Memory B cell (primary cell): Measurements from ENCODE around the gene SUSD4.
"Not testable (repeated sequence)": the region's sequence is repeated elsewhere in the genome, so short reads cannot be mapped to it uniquely, and the experiment has no call there.

Source experiments
- ATAC-seq: fragments of 150-1000 bp; cut with Tn5 transposase; 2 replicates; pipeline ENCODE4 v1.10.0; 2021; ENCODE audit warnings: low read depth, mild to moderate bottlenecking, moderate library complexity
- DNase-seq, 2 donors: peaks; one replicate each; pipeline ENCODE4 v3.0.0; 2022; ENCODE audit warnings: low spot score in 2 of 2
- H3K27ac Mint-ChIP-seq: one replicate; pipeline ENCODE4 v1.8.0; 2022; ENCODE audit warnings: mild to moderate bottlenecking, moderate library complexity, mixed read lengths
- H3K27me3 Mint-ChIP-seq: one replicate; pipeline ENCODE4 v1.8.0; 2022; ENCODE audit warnings: mixed read lengths
- H3K36me3 Mint-ChIP-seq: one replicate; pipeline ENCODE4 v1.8.0; 2022; ENCODE audit warnings: mild to moderate bottlenecking, mixed read lengths
- H3K4me1 Mint-ChIP-seq: one replicate; pipeline ENCODE4 v1.8.0; 2022; ENCODE audit warnings: mixed read lengths
- H3K4me3 Mint-ChIP-seq: one replicate; pipeline ENCODE4 v1.8.0; 2022; ENCODE audit warnings: mild to moderate bottlenecking, moderate library complexity, mixed read lengths
- H3K9me3 Mint-ChIP-seq: one replicate; pipeline ENCODE4 v1.8.0; 2022; ENCODE audit warnings: mixed read lengths

SUSD4 gene

DNA sequence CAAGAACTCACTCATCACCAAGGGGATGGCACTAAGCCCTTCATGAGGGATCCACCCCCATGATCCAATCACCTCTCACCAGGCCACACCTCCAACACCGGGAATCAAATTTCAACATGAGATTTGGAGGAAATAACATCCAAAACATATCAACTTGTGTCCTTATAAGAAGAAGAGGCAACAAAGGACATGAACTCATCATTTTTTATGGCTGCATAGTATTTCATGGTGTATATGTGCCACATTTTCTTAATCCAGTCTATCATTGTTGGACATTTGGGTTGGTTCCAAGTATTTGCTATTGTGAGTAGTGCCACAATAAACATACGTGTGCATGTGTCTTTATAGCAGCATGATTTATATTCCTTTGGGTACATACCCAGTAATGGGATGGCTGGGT lies 112.6 kb downstream of the SUSD4 start:
- not testable (repeated sequence) for H3K27me3 Mint-ChIP-seq, H3K9me3 Mint-ChIP-seq, H3K4me3 Mint-ChIP-seq, H3K36me3 Mint-ChIP-seq, ATAC-seq, H3K4me1 Mint-ChIP-seq, DNase-seq, H3K27ac Mint-ChIP-seq

DNA sequence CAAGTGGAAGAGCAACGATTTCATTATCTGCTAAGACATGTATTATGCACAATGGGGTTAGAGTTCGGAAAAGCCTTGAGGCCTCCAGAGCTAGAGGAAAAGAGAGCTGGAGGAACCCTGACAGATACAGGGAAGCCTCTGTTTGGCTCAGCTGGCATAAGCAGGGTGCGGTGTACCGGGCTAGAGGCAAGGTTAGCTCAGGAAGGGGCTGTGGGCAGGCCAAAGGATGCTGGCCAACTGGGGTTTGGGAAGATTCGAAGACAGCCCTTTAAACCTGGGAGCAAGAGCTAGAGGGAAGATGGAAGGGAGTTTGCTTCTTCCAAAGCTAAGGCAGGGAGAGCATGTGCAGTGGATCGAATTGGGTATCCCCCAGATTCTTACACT lies 113.4 kb downstream of the SUSD4 start:
- peaks cover 1% of the 10 kb centered on the region for H3K9me3 Mint-ChIP-seq
- H3K4me1 Mint-ChIP-seq, result no peaks in the 10 kb centered on the region
- ATAC-seq (no peak), DNase-seq (no peak)
- H3K27me3 Mint-ChIP-seq, result peaks cover 16% of the 10 kb centered on the region
- H3K36me3 Mint-ChIP-seq, result no peaks in the 10 kb centered on the region
- H3K27ac Mint-ChIP-seq, result no peak overlapping the region
- no peak overlapping the region for H3K4me3 Mint-ChIP-seq

DNA sequence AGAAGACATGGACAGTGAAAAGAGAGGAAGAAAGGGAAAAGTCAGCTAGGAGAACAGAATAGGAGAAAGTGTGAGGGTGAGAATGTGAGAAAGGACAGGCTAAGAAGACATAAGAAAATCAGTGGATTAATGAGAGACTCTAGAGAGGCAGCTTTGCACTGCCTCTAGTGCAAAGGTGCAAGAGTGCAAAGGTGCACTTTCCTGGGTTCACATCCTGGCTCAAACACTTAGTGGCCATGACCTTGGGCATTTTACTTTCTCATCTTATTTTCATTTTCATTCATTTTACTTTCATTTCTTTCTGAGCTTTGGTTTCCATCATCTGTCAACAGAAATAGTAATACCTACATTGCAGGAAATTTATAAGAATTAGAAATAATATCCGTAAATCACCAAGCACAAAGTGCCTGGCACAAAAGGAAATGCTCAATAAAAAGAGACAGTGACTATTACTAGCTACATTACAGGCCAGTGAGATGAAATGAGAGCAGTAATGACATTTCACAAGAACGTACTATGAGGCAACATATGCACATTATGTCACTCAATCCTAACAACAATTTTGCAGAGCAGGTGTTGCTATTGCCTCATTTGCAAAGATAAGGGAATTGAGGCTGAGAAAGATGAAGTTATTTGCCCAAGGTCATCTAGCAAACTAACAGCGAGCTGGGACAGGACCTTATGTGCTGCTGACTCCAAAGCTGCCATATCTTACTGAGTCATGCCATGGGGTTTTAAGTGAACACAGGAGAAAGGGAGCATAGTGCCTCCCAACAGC lies 113.9 kb downstream of the SUSD4 start:
- H3K27me3 Mint-ChIP-seq, result peaks cover 21% of the 10 kb centered on the region
- H3K9me3 Mint-ChIP-seq, result peaks cover 1% of the 10 kb centered on the region
- H3K4me3 Mint-ChIP-seq, result no peak overlapping the region
- DNase-seq (no peak), ATAC-seq (no peak)
- H3K36me3 Mint-ChIP-seq, result no peaks in the 10 kb centered on the region
- H3K4me1 Mint-ChIP-seq, result no peaks in the 10 kb centered on the region
- no peak overlapping the region for H3K27ac Mint-ChIP-seq

DNA sequence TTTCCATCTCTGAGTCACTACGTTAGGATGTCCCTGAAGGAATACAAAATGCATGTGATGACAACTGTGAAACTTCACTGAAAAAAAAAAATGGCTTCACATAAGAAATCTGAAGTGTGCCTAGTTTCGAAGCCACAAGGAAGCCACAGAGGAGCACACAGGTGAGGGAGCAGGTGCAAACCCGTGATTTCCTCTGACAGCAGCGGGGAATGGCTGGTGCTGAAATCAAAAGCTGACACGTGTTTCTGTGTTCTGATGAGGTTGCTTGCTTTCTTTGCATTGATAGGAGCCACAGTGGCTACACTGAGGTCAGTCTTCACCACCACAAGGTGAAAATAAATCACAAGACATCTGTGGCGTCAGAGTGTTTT lies 115.2 kb downstream of the SUSD4 start:
- H3K9me3 Mint-ChIP-seq, result peaks cover 1% of the 10 kb centered on the region
- no peak overlapping the region for H3K4me3 Mint-ChIP-seq
- H3K36me3 Mint-ChIP-seq, result no peaks in the 10 kb centered on the region
- no peaks in the 10 kb centered on the region for H3K4me1 Mint-ChIP-seq
- no peak for ATAC-seq
- no peak overlapping the region for H3K27ac Mint-ChIP-seq
- peaks cover 22% of the 10 kb centered on the region for H3K27me3 Mint-ChIP-seq
- DNase-seq, result no peak

DNA sequence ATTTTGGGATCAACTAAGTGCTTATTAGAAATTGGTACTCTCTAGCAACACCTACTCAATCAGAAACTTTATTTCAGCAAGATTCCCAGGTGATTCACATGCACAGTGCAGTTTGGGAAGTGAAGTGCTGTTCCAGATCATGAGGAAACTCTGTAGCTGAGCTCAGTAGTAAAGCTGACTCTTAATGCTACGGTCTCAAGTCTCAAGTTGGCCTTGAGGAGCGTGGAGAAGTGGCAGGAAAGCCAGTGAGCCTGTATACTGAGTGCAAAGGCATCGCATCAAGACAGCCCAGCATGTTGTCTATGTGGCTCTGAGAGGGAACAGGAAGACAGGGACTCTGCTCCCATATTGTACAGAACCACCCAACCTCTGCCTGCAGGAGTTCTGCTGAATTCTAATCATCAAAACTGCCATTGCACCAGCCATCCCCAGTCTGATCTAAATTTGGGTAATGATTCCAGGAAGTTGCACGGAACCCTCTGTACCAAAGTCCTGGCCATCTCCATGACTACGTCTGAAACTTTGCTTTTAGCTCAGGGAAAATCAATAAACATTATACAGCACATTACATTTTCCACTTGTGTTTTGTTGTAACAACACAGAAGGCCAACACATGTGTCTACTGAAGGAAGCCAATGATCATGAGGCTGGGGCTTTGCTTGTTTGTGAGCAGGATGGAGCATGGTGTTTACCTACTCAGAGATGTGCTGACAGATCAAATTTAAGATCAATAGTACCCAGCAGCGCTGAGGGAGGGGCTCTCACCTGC lies 115.8 kb downstream of the SUSD4 start:
- peaks cover 1% of the 10 kb centered on the region for H3K9me3 Mint-ChIP-seq
- no peak for DNase-seq
- H3K27ac Mint-ChIP-seq, result no peak overlapping the region
- ATAC-seq, result no peak
- H3K4me3 Mint-ChIP-seq, result no peak overlapping the region
- H3K36me3 Mint-ChIP-seq, result no peaks in the 10 kb centered on the region
- peaks cover 21% of the 10 kb centered on the region for H3K27me3 Mint-ChIP-seq
- no peaks in the 10 kb centered on the region for H3K4me1 Mint-ChIP-seq

DNA sequence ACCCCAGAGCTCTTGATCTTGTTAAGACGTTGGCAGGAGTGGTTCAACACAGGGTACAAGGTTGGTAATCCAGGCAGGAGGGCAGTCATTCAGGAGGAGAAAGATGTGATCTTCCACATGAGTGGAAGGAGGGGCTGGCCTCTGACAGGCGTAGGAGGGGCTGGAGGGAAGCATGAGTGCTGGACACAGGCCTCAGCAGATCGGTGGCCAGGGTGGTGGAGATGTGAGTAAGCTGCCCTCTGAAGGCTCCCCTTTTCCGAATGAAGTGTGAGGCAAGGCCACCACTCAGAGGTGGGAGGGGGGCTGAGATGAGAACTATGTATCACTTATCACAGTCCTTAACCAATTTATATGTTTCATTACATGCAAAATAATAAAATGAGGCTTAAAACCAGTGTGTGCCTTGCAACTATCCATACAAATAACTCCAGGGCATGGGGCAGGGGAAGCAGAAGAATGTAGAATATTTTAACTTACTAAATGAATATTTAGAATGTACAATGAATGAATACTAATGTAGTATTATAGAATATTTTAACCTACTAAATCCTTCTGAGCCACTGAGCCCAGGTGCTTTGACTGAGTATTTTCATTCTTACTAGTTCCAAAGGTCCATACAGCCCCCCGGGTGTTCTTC lies 117.4 kb downstream of the SUSD4 start:
- Mint-ChIP-seq H3K27ac (no peak overlapping the region), H3K27me3 (peaks cover 23% of the 10 kb centered on the region), H3K9me3 (peaks cover 1% of the 10 kb centered on the region), H3K4me1 (no peaks in the 10 kb centered on the region), H3K36me3 (no peaks in the 10 kb centered on the region), H3K4me3 (no peak overlapping the region)
- ATAC-seq (no peak), DNase-seq (no peak)

DNA sequence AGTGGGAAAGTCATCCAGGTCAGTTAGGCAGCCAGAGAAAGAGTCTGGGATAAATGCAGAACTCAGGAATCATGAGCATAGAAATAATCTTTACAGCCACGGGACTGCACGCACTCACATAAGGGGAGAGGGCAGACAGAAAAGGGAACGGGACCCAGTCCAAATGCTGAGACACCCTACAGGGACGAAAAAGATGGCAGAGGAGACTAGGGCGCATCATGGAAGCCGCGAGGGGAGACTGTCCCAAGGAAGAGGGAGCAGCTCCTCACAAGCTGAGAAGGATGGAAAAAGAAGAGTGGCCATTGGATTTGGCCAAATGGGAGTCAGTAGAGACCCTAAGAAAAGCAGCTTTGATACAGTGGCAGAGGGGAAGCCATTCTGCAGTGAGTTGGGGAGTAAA lies 118.0 kb downstream of the SUSD4 start:
- Mint-ChIP-seq H3K27me3 (peaks cover 24% of the 10 kb centered on the region), H3K9me3 (no peaks in the 10 kb centered on the region), H3K4me3 (no peak overlapping the region), H3K27ac (no peak overlapping the region), H3K36me3 (no peaks in the 10 kb centered on the region), H3K4me1 (no peaks in the 10 kb centered on the region)
- DNase-seq (no peak), ATAC-seq (no peak)

DNA sequence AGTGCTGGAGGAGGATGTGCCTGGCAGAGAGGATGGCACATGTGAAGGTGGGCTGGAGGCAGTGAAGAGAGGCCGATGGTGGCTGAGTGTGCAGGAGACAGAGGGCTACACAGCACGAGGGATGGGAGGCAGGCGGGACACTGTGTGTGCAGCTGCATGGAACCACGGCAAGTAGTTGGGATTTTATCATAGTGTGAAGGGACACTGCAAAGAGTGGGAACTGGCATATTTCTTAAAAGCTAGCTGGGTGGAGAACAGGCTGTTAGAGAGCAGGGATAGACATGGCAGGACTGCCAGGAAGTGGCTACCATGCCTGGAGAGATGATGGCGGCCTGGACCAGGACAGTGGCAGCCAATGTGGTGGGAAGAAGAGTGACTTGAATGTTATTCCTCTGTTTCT lies 118.6 kb downstream of the SUSD4 start:
- Mint-ChIP-seq H3K9me3 (no peaks in the 10 kb centered on the region), H3K27ac (no peak overlapping the region), H3K36me3 (no peaks in the 10 kb centered on the region), H3K27me3 (peaks cover 21% of the 10 kb centered on the region), H3K4me1 (no peaks in the 10 kb centered on the region), H3K4me3 (no peak overlapping the region)
- DNase-seq (no peak), ATAC-seq (no peak)

DNA sequence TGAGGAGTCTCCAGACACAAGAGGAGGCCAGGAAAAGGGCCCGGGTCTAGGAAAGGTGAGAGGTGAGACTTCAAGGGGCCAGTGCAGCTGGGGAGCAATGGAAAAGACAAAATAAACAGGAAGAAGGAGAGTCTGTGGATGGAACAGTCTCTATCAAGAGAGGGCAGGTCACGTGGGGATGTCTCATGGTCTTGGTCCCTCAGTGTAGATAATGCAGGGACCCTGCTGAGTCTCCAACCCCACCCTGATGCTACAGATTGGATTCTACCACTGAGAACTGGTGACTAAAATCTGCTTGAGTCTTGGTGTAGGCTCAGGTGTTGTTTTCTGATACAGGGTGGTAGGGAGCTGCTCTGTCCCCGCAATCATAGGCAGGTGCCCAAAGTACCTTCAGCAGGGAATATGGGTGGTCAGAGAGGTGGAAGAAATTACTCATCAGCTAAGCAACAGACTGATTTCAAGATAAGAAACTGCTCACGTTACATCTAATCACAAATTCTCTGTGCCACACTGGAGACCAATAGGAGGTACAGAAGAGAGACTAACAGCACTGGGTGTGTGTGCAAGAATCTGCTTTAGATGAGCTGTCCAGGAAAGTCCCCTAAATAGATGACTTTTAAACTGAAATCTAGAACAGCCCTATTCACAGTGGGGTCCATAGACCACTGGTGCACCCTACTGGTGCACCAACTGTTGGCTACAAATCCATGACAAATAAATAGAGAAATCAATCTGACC lies 119.4 kb downstream of the SUSD4 start:
- no peak overlapping the region for H3K4me3 Mint-ChIP-seq
- no peaks in the 10 kb centered on the region for H3K4me1 Mint-ChIP-seq
- no peak overlapping the region for H3K27ac Mint-ChIP-seq
- H3K36me3 Mint-ChIP-seq, result no peaks in the 10 kb centered on the region
- H3K9me3 Mint-ChIP-seq, result no peaks in the 10 kb centered on the region
- DNase-seq (no peak), ATAC-seq (no peak)
- peaks cover 21% of the 10 kb centered on the region for H3K27me3 Mint-ChIP-seq

DNA sequence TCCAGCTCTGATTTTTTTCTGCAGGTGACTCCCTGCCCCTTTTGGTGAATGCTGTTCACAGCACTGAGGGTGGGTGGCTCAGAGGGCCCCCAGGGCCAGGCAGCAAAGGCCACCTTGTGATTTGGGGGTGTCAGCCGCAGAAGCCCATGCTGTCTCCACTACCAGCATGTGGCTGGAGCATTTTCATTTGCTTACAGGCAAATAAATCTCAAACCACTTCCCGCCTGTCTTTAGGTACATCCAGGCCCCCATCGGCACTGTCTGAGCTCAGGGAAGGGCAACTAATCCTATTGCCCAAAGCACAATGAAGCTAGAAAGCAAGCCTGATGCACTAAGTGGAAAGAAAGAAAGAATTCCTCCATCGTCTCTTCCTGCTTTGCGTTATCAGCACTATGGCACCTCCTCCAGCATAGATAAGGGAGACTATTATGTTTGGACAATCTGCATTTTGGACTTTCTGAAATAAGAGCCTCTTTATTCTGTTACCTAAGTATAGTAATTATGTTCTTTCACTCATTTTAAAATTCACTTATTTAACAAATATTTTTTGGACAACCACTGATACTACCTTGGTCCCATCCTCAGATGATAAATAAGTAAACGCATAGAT lies 120.4 kb downstream of the SUSD4 start:
- Mint-ChIP-seq H3K9me3 (no peaks in the 10 kb centered on the region), H3K27me3 (peaks cover 21% of the 10 kb centered on the region), H3K4me1 (no peaks in the 10 kb centered on the region), H3K36me3 (no peaks in the 10 kb centered on the region), H3K4me3 (no peak overlapping the region), H3K27ac (no peak overlapping the region)
- DNase-seq, result no peak
- ATAC-seq, result no peak

DNA sequence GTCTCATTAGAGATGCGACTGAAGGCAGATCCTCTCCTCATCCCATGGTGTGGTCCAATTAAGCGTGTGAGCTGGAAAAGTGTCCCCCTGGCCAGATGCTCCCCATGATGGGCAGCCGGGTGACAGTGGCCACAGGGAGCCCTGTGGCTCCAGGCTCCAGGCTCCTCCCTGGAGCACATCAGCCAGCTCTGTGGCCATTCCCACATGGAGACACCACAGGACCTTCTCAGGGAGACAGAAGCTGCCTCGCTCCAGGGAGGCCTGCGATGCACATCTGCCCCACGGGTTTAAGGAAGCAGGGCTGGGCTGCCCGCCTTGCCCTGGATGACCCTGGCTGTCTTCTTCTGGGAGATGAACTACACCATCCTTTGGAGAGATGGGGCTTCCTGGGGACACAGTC lies 121.0 kb downstream of the SUSD4 start:
- DNase-seq, result no peak
- Mint-ChIP-seq H3K9me3 (peaks cover 2% of the 10 kb centered on the region), H3K27me3 (peaks cover 21% of the 10 kb centered on the region), H3K4me3 (no peak overlapping the region), H3K27ac (no peak overlapping the region), H3K4me1 (no peaks in the 10 kb centered on the region), H3K36me3 (no peaks in the 10 kb centered on the region)
- ATAC-seq, result no peak

DNA sequence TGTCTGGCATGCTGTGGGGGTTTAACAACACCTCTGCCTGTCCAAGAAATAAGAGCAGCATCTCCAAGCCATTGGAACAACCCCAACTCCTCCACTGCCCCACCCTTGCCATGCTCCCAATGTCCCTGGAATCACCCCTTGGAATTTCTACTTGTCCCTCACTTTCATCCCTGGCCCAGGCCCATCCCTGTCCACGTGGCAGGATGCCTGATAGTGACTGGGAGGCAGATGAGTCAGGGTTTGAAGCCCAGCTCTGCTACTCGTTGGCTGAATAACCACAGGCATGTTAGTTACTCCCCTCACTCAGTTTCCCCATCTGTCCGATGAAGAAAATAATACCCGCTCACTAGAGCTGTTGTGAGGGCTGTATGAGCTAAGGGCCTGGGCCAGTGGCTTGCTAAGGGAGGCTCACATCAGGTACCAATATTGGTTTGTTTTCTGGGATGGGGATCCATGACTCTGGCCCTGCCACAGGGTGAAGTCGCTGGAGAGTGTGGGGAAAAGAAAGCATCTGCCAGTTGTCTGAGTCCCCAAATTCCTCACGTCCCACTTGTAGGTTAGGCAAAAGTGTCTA lies 121.5 kb downstream of the SUSD4 start:
- H3K4me3 Mint-ChIP-seq, result no peak overlapping the region
- ATAC-seq (no peak), DNase-seq (no peak)
- H3K27ac Mint-ChIP-seq, result no peak overlapping the region
- no peaks in the 10 kb centered on the region for H3K36me3 Mint-ChIP-seq
- peaks cover 21% of the 10 kb centered on the region for H3K27me3 Mint-ChIP-seq
- H3K9me3 Mint-ChIP-seq, result peaks cover 2% of the 10 kb centered on the region
- H3K4me1 Mint-ChIP-seq, result no peaks in the 10 kb centered on the region

DNA sequence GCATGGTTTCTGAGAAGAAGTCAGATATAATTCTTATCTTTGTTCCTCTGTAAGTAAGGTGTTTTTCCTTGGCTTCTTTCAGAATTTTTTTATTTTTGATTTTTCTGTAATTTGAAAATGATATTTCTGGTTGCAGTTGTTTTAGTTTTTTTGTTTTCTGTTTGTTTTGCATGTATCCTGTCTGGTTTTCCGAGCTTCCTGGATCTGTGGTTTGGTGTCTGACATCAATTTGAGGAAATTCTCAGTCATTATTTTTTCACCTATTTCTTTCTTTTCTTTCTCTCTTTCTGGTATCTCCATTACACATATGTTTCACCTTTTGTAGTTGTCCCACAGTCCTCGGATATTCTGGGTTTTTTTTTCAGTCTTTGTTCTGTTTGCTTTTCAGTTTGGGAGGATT lies 123.9 kb downstream of the SUSD4 start:
- Mint-ChIP-seq H3K4me1 (no peaks in the 10 kb centered on the region), H3K4me3 (no peak overlapping the region), H3K27me3 (peaks cover 7% of the 10 kb centered on the region), H3K36me3 (no peaks in the 10 kb centered on the region), H3K9me3 (peaks cover 8% of the 10 kb centered on the region), H3K27ac (no peak overlapping the region)
- no peak for DNase-seq
- no peak for ATAC-seq
